Natural killer cell (primary cell): Measurements from ENCODE around the gene MYO7B. TPM values are rescaled to one million over a fixed set of nuclear protein-coding genes. Genes with fewer than 3 reads are reported as not detected.
A peak's percentile ranks its signal among the peaks of the same experiment; 100 is the strongest.

Source experiments
- ATAC-seq, 3 donors: fragments of 150-1000 bp in 2 of 3; fragments of 200-7000 bp in 1 of 3; cut with Tn5 transposase; 1 replicate in 1 of 3; 2 replicates in 2 of 3; pipeline ENCODE4 v1.10.0; 2021; ENCODE audit warnings: mild to moderate bottlenecking in 2 of 3, moderate library complexity in 2 of 3
- DNase-seq, 2 donors: peaks; one replicate each; pipeline versions ENCODE4 v3.0.0 to v3.0.0-alpha.2; 2013 to 2021; ENCODE audit warnings: mixed read lengths in 1 of 2
- H3K27ac ChIP-seq: one replicate; pipeline ENCODE4 v1.5.1; 2013; ENCODE audit warnings: mild to moderate bottlenecking, low read length
- H3K27me3 ChIP-seq: one replicate; pipeline ENCODE4 v1.6.1; 2013; ENCODE audit warnings: low read length; ENCODE audit not compliant: control insufficient read depth, insufficient read depth
- H3K36me3 ChIP-seq: one replicate; pipeline ENCODE4 v1.6.1; 2013; ENCODE audit warnings: low read length; ENCODE audit not compliant: control insufficient read depth, insufficient read depth
- H3K4me1 ChIP-seq: one replicate; pipeline ENCODE4 v1.6.1; 2013; ENCODE audit warnings: low read length; ENCODE audit not compliant: control insufficient read depth, insufficient read depth
- H3K4me3 ChIP-seq: one replicate; pipeline ENCODE4 v1.5.1; 2013; ENCODE audit warnings: low read length
- H3K9me3 ChIP-seq: one replicate; pipeline ENCODE4 v1.6.1; 2013; ENCODE audit warnings: low read length; ENCODE audit not compliant: control insufficient read depth, insufficient read depth
- H3K27ac Mint-ChIP-seq, 2 donors: one replicate each; pipeline ENCODE4 v1.8.0; 2022; ENCODE audit warnings: mild to moderate bottlenecking in 2 of 2, mixed read lengths in 2 of 2, moderate library complexity in 1 of 2
- H3K27me3 Mint-ChIP-seq, 2 donors: one replicate each; pipeline ENCODE4 v1.8.0; 2022; ENCODE audit warnings: low read depth in 2 of 2, mixed read lengths in 2 of 2
- H3K36me3 Mint-ChIP-seq: one replicate; pipeline ENCODE4 v1.8.0; 2022; ENCODE audit warnings: mixed read lengths
- H3K4me1 Mint-ChIP-seq, 2 donors: one replicate each; pipeline ENCODE4 v1.8.0; 2022; ENCODE audit warnings: mixed read lengths in 2 of 2
- H3K4me3 Mint-ChIP-seq: one replicate; pipeline ENCODE4 v1.8.0; 2022; ENCODE audit warnings: mild to moderate bottlenecking, moderate library complexity, mixed read lengths
- H3K9me3 Mint-ChIP-seq, 2 donors: one replicate each; pipeline ENCODE4 v1.8.0; 2022; ENCODE audit warnings: mixed read lengths in 2 of 2
- WGBS: methylation state at CpG from one replicate; pipeline ENCODE4 v1.1.7; 2013; ENCODE audit warnings: missing lambda C conversion rate; ENCODE audit not compliant: insufficient coverage; 5-methylcytosine and 5-hydroxymethylcytosine counted together
- intact Hi-C: fragments of 100-400 bp; cut with micrococcal nuclease; formaldehyde crosslinking; loops from one replicate; pipeline ENCODE4 v1.14.2; 2022
- total RNA-seq, 4 donors: library from RNA; stranded (reverse); fragments of 120-200 nt in 1 of 4; gene quantifications; one replicate each; pipeline versions ENCODE4 v1.2.3 to v1.2.4, GENCODE V29; 2013 to 2022
- TF ChIP-seq, protein P1 (sequence below): fragments of 200-600 bp; IDR thresholded peaks from one replicate; pipeline ENCODE4 v1.8.0; 2022; ENCODE audit warnings: antibody characterized with exemption

MYO7B gene
- total RNA-seq, 3 donors from 2014 or later (not counting 1 experiment from before 2014, with no cell fraction given): 0.14 to 0.45 (median 0.25) TPM

DNA sequence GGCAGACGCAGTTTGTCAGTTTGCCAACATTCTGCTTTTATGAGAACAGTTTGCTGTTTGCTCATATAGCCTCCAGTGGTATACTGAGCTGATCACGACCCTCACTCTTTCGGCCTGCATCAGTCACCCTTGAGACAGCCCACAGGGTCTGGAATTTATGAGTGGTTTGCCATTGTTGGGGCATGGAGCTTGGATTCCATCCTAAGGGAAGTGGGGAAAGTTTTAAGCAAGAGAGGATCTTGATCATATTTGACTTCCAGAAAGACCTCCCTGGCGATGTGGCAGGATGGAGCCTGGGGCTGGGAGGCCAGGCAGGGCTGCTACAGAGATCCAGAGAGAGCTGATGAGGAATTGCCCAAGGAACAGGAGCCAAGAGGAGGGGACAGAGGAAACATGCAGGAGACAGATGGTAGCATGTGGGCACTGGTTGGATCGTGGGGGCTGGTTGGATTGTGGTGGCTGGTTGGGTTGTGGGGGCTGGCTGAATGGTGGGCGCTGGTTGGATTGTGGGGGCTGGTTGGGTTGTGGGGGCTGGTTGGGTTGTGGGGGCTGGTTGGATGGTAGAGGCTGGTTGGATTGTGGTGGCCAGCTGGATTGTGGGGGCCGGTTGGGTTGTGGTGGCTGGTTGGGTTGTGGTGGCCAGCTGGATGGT, 83.2 kb downstream of the MYO7B start:
- H3K4me3 ChIP-seq: no peak overlapping the region
- intact Hi-C loops: no loop called here
- 71% methylated on average over 7 of the region's 7 CpGs for WGBS
- TF ChIP-seq, protein P1, sequence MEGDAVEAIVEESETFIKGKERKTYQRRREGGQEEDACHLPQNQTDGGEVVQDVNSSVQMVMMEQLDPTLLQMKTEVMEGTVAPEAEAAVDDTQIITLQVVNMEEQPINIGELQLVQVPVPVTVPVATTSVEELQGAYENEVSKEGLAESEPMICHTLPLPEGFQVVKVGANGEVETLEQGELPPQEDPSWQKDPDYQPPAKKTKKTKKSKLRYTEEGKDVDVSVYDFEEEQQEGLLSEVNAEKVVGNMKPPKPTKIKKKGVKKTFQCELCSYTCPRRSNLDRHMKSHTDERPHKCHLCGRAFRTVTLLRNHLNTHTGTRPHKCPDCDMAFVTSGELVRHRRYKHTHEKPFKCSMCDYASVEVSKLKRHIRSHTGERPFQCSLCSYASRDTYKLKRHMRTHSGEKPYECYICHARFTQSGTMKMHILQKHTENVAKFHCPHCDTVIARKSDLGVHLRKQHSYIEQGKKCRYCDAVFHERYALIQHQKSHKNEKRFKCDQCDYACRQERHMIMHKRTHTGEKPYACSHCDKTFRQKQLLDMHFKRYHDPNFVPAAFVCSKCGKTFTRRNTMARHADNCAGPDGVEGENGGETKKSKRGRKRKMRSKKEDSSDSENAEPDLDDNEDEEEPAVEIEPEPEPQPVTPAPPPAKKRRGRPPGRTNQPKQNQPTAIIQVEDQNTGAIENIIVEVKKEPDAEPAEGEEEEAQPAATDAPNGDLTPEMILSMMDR: no peak
- peaks cover 8% of the 10 kb centered on the region in 2 donors for H3K4me1 Mint-ChIP-seq
- no peak overlapping the region for H3K4me3 Mint-ChIP-seq
- H3K27ac Mint-ChIP-seq: no peak overlapping the region
- DNase-seq (no peak), ATAC-seq (no peak)
- H3K27me3 ChIP-seq: no peaks in the 10 kb centered on the region
- H3K27ac ChIP-seq: no peak overlapping the region
- H3K9me3 Mint-ChIP-seq: peaks cover 0 to 3% of the 10 kb centered on the region in 2 donors
- peaks cover 5% of the 10 kb centered on the region for H3K4me1 ChIP-seq
- peaks cover 14 to 25% of the 10 kb centered on the region in 2 donors for H3K27me3 Mint-ChIP-seq
- H3K36me3 Mint-ChIP-seq: peaks cover 5% of the 10 kb centered on the region
- H3K36me3 ChIP-seq: no peaks in the 10 kb centered on the region
- no peaks in the 10 kb centered on the region for H3K9me3 ChIP-seq

DNA sequence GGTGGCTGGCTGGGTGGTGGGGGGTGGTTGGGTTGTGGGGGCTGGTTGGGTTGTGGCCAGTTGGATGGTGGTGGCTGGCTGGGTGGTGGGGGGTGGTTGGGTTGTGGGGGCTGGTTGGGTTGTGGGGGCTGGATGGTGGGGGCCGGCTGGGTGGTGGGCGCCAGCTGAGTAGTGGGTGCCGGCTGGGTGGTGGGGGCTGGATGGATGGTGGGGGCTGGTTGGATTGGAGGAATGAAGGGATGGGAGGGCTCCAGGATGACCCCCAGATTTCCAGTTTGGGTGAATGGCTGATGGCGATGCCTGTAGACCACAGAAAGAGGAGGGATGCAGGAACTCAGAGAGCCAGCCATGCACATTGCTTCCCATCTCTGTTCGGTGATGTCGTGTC, 83.7 kb downstream of the MYO7B start:
- H3K9me3 Mint-ChIP-seq: no peaks in the 10 kb centered on the region
- 86% methylated on average over 6 of the region's 6 CpGs for WGBS
- H3K36me3 Mint-ChIP-seq: no peaks in the 10 kb centered on the region
- H3K4me1 Mint-ChIP-seq: peaks cover 8% of the 10 kb centered on the region in 2 donors
- H3K4me3 Mint-ChIP-seq: no peak overlapping the region
- H3K4me3 ChIP-seq: no peak overlapping the region
- peaks cover 14 to 20% of the 10 kb centered on the region in 2 donors for H3K27me3 Mint-ChIP-seq
- no peaks in the 10 kb centered on the region for H3K9me3 ChIP-seq
- TF ChIP-seq, protein P1: no peak
- DNase-seq (no peak), ATAC-seq (no peak)
- no peaks in the 10 kb centered on the region for H3K27me3 ChIP-seq
- intact Hi-C loops: no loop called here
- no peak overlapping the region for H3K27ac ChIP-seq
- H3K27ac Mint-ChIP-seq: no peak overlapping the region
- no peaks in the 10 kb centered on the region for H3K36me3 ChIP-seq
- H3K4me1 ChIP-seq: peaks cover 5% of the 10 kb centered on the region

DNA sequence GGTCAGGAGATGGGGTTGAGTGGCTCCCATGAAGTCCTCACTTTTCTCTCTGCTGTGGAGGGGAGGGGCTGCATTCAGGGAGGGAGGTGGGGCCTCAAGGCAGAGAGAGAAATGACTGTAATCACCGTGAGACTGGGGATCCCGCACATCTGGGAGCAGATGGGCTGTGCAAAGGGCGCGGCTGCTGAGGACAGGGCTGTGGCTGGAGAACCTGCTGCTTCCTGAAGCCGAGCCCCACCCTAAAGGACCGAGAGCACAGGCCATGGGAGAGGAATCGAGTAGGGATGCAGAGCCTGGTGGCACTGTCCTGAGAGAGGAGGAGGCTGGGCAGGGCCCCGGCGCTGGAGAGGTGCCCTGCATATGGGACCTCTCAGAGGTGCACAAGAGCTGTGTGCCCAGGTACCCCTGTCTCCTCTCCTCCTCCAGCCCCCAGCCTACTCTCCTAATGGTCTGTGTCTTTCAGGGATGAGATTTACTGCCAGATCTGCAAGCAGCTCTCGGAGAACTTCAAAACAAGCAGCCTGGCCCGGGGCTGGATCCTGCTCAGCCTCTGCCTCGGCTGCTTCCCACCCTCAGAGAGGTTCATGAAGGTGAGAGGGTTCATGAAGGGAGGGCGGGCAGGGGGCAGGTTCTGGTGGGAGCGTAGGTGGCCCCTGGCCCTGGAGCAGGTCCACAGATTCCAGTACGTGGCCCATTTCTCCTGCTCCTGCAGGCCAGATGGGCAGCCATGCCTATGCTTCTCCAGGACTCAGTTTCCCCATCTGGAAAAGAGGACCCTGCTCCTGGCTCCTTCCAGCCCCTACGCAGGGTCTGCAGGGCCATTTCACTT, 84.6 kb downstream of the MYO7B start:
- 75% methylated on average over 16 of the region's 16 CpGs for WGBS
- Mint-ChIP-seq H3K27ac (no peak overlapping the region), H3K9me3 (no peaks in the 10 kb centered on the region), H3K36me3 (no peaks in the 10 kb centered on the region), H3K4me3 (no peak overlapping the region), H3K27me3 (peaks cover 12 to 15% of the 10 kb centered on the region in 2 donors), H3K4me1 (peaks cover 8% of the 10 kb centered on the region in 2 donors)
- no peak overlapping the region for H3K27ac ChIP-seq
- DNase-seq: peak in 1 of 2 donors; percentile 5
- H3K9me3 ChIP-seq: no peaks in the 10 kb centered on the region
- ATAC-seq: no peak
- intact Hi-C loops: no loop called here
- no peaks in the 10 kb centered on the region for H3K36me3 ChIP-seq
- H3K27me3 ChIP-seq: no peaks in the 10 kb centered on the region
- peaks cover 5% of the 10 kb centered on the region for H3K4me1 ChIP-seq
- no peak overlapping the region for H3K4me3 ChIP-seq
- TF ChIP-seq, protein P1: no peak
